Thyroid gland (tissue), 4 donors: ENCODE data around the gene LIF.

Experiments
- CTCF ChIP-seq, 6 experiments: fragments of 200-600 bp in 3 of 6; fragments of 450-650 bp in 3 of 6; sonication (generic) in 3 of 6; IDR thresholded peaks; one replicate each; pipeline ENCODE4 v1.5.1; 2016 to 2019; ENCODE audit warnings: antibody characterized with exemption in 6 of 6, mild to moderate bottlenecking in 2 of 6, inconsistent platforms in 1 of 6, moderate library complexity in 1 of 6
- POLR2A ChIP-seq, 2 donors: fragments of 450-650 bp; IDR thresholded peaks; one replicate each; pipeline ENCODE4 v1.6.1; 2017; ENCODE audit warnings: antibody characterized with exemption in 2 of 2, mild to moderate bottlenecking in 2 of 2, moderate library complexity in 1 of 2

DNA sequence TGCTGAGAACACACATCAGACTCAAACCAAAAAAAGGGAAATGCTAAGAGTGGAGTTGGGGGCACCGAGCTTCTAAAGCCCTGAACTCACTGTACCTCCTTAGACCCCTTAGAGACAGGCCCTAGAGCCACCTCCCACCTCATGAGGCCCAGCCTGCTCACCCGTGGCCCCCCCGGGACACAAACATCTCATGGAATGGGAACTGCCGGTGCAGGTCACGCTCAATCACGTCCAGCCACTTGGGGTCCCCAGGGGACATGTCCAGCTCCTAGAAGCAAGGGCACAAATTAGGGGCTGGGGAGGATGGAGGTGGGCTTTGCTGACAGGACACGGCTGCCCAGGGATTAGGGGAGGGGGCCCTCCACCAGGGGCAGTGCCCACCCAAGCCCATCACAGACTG lies 49.0 kb upstream of the LIF start:
- TF ChIP-seq CTCF (IDR thresholded peaks at IDR 0.05) (no peak), POLR2A (IDR thresholded peaks at IDR 0.05) (no peak)
